ENCODE measurements around the gene NELL1.

DNA sequence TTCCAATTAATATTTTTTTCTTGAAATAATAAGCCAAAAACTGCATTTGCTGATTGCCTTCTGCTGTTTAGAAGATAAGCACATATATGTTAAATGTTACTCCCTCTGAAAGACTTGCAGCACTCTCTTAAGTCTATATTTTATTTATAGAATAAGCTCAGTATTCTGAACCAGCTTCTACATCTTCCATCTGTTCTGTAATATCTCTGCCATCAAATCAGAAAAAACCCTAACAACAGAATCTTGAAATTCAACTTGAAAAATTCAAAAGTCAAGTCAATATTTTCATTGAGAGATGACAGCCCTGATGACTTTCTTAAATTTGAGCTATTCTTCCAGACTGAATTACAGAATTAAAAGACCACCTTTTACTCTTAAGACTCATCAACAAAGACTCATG, 247.9 kb downstream of the NELL1 start:
- TF ChIP-seq, protein P1, sequence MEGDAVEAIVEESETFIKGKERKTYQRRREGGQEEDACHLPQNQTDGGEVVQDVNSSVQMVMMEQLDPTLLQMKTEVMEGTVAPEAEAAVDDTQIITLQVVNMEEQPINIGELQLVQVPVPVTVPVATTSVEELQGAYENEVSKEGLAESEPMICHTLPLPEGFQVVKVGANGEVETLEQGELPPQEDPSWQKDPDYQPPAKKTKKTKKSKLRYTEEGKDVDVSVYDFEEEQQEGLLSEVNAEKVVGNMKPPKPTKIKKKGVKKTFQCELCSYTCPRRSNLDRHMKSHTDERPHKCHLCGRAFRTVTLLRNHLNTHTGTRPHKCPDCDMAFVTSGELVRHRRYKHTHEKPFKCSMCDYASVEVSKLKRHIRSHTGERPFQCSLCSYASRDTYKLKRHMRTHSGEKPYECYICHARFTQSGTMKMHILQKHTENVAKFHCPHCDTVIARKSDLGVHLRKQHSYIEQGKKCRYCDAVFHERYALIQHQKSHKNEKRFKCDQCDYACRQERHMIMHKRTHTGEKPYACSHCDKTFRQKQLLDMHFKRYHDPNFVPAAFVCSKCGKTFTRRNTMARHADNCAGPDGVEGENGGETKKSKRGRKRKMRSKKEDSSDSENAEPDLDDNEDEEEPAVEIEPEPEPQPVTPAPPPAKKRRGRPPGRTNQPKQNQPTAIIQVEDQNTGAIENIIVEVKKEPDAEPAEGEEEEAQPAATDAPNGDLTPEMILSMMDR (IDR thresholded peaks at IDR 0.05; ENCODE audit: insufficient read depth, low read length): no peak
- TF ChIP-seq POLR2AphosphoS5 (IDR thresholded peaks at IDR 0.05; ENCODE audit: low read depth) (no peak), SPI1 (IDR thresholded peaks at IDR 0.05; ENCODE audit: borderline replicate concordance, low read depth) (no peak), GABPA (IDR thresholded peaks at IDR 0.05; ENCODE audit: low read depth) (no peak)
- TF ChIP-seq, protein P2, sequence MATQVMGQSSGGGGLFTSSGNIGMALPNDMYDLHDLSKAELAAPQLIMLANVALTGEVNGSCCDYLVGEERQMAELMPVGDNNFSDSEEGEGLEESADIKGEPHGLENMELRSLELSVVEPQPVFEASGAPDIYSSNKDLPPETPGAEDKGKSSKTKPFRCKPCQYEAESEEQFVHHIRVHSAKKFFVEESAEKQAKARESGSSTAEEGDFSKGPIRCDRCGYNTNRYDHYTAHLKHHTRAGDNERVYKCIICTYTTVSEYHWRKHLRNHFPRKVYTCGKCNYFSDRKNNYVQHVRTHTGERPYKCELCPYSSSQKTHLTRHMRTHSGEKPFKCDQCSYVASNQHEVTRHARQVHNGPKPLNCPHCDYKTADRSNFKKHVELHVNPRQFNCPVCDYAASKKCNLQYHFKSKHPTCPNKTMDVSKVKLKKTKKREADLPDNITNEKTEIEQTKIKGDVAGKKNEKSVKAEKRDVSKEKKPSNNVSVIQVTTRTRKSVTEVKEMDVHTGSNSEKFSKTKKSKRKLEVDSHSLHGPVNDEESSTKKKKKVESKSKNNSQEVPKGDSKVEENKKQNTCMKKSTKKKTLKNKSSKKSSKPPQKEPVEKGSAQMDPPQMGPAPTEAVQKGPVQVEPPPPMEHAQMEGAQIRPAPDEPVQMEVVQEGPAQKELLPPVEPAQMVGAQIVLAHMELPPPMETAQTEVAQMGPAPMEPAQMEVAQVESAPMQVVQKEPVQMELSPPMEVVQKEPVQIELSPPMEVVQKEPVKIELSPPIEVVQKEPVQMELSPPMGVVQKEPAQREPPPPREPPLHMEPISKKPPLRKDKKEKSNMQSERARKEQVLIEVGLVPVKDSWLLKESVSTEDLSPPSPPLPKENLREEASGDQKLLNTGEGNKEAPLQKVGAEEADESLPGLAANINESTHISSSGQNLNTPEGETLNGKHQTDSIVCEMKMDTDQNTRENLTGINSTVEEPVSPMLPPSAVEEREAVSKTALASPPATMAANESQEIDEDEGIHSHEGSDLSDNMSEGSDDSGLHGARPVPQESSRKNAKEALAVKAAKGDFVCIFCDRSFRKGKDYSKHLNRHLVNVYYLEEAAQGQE (IDR thresholded peaks at IDR 0.05; ENCODE audit: insufficient replicate concordance, low read depth): no peak
